ENCODE measurements around the gene ZHX3.

DNA sequence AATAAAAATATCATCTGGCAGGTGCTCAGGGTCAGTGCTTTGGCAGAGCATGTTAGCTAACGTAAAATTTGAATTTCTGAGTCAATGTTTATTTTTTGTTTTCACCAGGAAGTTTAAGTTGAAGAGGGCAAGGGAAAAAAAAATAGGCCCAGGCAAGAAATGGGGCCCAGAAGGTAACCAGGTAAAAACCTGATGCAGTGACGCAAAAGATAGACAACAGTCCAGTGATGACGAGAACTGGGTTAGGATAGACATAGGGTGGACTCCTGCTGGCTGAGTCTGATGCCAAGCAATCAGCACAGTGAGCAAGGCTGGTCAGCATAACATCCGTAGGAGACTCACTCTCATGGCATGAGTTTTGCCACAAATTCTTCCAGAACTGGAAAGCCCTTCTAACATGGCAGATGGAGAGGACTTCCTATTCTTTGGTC lies 42.2 kb downstream of the ZHX3 start:
- TF ChIP-seq, protein P1, sequence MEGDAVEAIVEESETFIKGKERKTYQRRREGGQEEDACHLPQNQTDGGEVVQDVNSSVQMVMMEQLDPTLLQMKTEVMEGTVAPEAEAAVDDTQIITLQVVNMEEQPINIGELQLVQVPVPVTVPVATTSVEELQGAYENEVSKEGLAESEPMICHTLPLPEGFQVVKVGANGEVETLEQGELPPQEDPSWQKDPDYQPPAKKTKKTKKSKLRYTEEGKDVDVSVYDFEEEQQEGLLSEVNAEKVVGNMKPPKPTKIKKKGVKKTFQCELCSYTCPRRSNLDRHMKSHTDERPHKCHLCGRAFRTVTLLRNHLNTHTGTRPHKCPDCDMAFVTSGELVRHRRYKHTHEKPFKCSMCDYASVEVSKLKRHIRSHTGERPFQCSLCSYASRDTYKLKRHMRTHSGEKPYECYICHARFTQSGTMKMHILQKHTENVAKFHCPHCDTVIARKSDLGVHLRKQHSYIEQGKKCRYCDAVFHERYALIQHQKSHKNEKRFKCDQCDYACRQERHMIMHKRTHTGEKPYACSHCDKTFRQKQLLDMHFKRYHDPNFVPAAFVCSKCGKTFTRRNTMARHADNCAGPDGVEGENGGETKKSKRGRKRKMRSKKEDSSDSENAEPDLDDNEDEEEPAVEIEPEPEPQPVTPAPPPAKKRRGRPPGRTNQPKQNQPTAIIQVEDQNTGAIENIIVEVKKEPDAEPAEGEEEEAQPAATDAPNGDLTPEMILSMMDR (IDR thresholded peaks at IDR 0.05 in 8 of 11, conservative IDR thresholded peaks at IDR 0.05 in 3 of 11), result no peak
- TF ChIP-seq POLR2AphosphoS5 (IDR thresholded peaks at IDR 0.05) (no peak), POLR2A (IDR thresholded peaks at IDR 0.05) (no peak)

All from spleen (tissue), 7 donors.